ENCODE results near the gene C9orf72.

The C9orf72 gene

GRCh38 chr9:27537756-27538155 lies 35.5 kb downstream of the C9orf72 start:
- no peak overlapping the region for H3K4me3 ChIP-seq (ENCODE audit: low read depth, low read length)
- TF ChIP-seq, protein P1, sequence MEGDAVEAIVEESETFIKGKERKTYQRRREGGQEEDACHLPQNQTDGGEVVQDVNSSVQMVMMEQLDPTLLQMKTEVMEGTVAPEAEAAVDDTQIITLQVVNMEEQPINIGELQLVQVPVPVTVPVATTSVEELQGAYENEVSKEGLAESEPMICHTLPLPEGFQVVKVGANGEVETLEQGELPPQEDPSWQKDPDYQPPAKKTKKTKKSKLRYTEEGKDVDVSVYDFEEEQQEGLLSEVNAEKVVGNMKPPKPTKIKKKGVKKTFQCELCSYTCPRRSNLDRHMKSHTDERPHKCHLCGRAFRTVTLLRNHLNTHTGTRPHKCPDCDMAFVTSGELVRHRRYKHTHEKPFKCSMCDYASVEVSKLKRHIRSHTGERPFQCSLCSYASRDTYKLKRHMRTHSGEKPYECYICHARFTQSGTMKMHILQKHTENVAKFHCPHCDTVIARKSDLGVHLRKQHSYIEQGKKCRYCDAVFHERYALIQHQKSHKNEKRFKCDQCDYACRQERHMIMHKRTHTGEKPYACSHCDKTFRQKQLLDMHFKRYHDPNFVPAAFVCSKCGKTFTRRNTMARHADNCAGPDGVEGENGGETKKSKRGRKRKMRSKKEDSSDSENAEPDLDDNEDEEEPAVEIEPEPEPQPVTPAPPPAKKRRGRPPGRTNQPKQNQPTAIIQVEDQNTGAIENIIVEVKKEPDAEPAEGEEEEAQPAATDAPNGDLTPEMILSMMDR (IDR thresholded peaks at IDR 0.05; ENCODE audit: low read depth, low read length), result no peak
- no peak for DNase-seq (ENCODE audit: low read depth, low spot score)
- in situ Hi-C loops (cut with HindIII; ENCODE audit: low sequenced_read_pairs), result no loop called here

- in situ Hi-C loops (cut with HindIII; ENCODE audit: low sequenced_read_pairs), result no loop called here
- no peak overlapping the region for H3K4me3 ChIP-seq (ENCODE audit: low read depth, low read length)
- TF ChIP-seq, protein P1 (IDR thresholded peaks at IDR 0.05; ENCODE audit: low read depth, low read length), result no peak
- DNase-seq (ENCODE audit: low read depth, low spot score), result no peak
Measured at GRCh38 chr9:27537027-27537435, 36.2 kb downstream of the C9orf72 start.

DNA sequence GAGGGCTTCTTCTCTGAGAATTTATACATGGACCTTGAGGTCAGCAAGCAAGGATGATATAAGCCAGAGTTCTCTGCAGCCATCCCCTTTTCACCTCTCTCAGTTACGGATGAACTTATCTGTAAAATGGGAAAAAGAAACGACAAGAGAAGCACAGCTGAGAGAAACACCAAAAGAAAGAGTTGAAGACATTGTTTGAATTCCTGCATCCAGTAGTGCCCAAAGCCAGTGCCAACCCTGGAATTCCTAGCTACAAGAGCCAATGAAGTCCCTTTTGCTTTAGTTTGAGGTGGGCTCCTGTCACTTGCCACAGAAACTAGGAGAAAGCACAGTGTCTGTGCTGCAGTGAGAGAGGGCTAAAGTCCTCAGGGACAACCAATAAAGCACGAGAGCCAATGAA lies 37.1 kb downstream of the C9orf72 start:
- TF ChIP-seq, protein P1 (IDR thresholded peaks at IDR 0.05; ENCODE audit: low read depth, low read length), result no peak
- in situ Hi-C loops (cut with HindIII; ENCODE audit: low sequenced_read_pairs), result no loop called here
- no peak overlapping the region for H3K4me3 ChIP-seq (ENCODE audit: low read depth, low read length)
- DNase-seq (ENCODE audit: low read depth, low spot score), result no peak

DNA sequence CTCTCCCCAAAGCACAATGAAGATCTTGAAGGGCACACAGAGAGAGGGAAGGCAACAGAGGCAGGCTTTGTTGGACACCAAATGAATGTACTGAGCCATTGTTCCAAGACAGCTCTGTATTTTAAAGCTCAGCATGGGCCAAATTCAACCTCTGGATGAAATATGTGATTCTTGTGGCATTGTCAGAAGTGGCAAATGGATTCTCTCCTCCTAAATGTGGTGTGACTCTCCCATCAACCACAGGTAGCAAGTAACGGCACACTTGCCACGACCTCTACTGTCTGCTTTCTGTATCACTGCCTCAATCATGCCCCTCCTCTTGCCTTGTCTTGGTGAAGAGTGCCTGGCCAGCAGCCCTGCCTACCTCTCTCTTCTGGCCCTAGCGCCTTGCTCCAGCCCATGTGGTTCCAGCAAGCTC lies 37.6 kb downstream of the C9orf72 start:
- in situ Hi-C loops (cut with HindIII; ENCODE audit: low sequenced_read_pairs), result no loop called here
- TF ChIP-seq, protein P1 (IDR thresholded peaks at IDR 0.05; ENCODE audit: low read depth, low read length), result no peak
- H3K4me3 ChIP-seq (ENCODE audit: low read depth, low read length), result no peak overlapping the region
- DNase-seq (ENCODE audit: low read depth, low spot score), result no peak

DNA sequence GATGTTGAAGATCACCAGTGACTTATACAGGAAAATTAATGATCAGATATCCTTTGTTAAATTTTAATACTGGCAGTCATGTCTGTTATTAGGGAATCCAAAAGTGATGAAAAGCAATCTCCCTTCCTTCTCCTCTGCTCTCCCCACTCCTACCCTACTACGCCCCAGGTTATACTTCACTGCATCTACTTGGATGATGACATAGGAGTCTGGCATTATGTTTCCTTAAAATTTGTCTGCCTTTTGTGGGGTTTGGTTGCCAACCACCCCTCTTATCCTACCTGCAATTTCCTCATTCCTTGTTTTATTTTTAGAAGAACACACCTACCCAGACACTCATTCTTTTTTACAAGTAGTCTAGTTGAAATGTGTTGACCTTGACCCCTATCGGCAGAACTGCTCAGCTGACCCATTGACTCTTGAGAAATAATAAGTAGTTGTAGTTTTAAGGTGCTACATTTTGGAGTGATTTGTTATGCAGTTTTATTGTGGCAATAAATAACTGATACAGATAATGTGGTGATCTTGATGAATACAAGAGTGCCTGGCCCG lies 38.5 kb downstream of the C9orf72 start:
- in situ Hi-C loops (cut with HindIII; ENCODE audit: low sequenced_read_pairs), result no loop called here
- no peak for DNase-seq (ENCODE audit: low read depth, low spot score)
- H3K4me3 ChIP-seq (ENCODE audit: low read depth, low read length), result no peak overlapping the region
- TF ChIP-seq, protein P1 (IDR thresholded peaks at IDR 0.05; ENCODE audit: low read depth, low read length), result no peak

DNA sequence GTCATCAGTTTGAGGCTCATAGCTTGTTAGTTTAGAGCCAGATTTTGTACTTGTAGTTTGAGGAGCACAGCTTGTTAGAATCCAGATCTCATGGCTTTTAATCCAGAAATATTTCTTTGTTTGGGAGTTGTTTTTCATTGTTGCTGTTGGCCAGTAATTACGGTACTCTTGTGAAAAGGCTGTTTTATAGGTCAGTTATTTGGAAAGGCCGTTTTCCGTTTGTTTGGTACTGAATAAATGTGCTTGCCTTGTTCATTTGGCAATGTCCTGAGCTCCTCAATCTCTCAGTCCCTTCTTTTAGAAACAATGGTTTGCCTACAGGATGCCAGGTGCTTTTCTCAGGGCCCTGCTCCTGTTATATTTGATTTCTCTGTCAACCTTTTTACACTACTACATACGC lies 39.1 kb downstream of the C9orf72 start:
- DNase-seq (ENCODE audit: low read depth, low spot score), result no peak
- TF ChIP-seq, protein P1 (IDR thresholded peaks at IDR 0.05; ENCODE audit: low read depth, low read length), result no peak
- in situ Hi-C loops (cut with HindIII; ENCODE audit: low sequenced_read_pairs), result no loop called here
- H3K4me3 ChIP-seq (ENCODE audit: low read depth, low read length), result no peak overlapping the region

GRCh38 chr9:27533311-27533710 lies 40.0 kb downstream of the C9orf72 start:
- in situ Hi-C loops (cut with HindIII; ENCODE audit: low sequenced_read_pairs), result no loop called here
- TF ChIP-seq, protein P1 (IDR thresholded peaks at IDR 0.05; ENCODE audit: low read depth, low read length), result no peak
- DNase-seq (ENCODE audit: low read depth, low spot score), result no peak
- no peak overlapping the region for H3K4me3 ChIP-seq (ENCODE audit: low read depth, low read length)
